ENCODE measurements around the gene MPP3.

DNA sequence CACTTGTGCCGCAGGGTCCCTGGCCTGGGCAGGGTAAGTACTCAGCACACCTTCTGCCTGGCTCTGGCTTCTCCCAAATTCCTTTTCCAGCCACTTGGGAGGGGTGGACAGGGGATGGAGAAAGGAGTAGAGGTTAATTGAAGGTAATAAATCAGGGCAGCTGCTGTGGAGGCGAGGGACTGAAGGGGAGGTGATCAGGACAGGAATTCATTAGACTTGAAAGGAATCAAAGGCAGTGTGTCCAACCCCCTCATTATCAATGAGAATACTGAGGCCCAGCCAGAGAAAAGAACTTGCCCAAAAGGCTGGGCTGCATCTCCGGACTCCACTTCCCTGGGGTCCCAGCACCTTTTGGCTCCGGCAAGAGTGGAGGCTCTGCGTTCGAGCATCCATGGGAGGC lies 76.7 kb downstream of the MPP3 start:
- no peak for TF ChIP-seq EZH2 (IDR thresholded peaks at IDR 0.05)
- TF ChIP-seq POLR2AphosphoS5 (IDR thresholded peaks at IDR 0.05; ENCODE audit: borderline replicate concordance, low read depth, low read length), result no peak
- no peak for TF ChIP-seq FOXP2 (optimal IDR thresholded peaks at IDR 0.05; ENCODE audit: control extremely low read depth, extremely low read length, insufficient read depth)

Measured in SK-N-MC (cell line).